Ureter (tissue), 1 donor: ENCODE results near the gene CALR. TPM values are rescaled to one million over a fixed set of nuclear protein-coding genes. Genes with fewer than 3 reads are reported as not detected.

Source experiments
- DNase-seq: peaks from one replicate; pipeline ENCODE4 v3.0.0-alpha.2; 2020; ENCODE audit warnings: low spot score
- total RNA-seq: library from RNA; stranded (reverse); gene quantifications from one replicate; pipeline ENCODE4 v1.2.4, GENCODE V29; 2023
- donor health status: DM: yes; HTN: yes; CAD: no.

Gene CALR
- total RNA-seq, 1 donor from 2014 or later: 643 TPM

GRCh38 chr19:12979974-12980373 lies 41.6 kb downstream of the CALR start:
- DNase-seq: no peak

- no peak for DNase-seq
Observed at GRCh38 chr19:12982648-12983047, 44.2 kb downstream of the CALR start.

GRCh38 chr19:12983091-12983490 lies 44.7 kb downstream of the CALR start:
- DNase-seq: no peak

GRCh38 chr19:12983542-12984142 lies 45.2 kb downstream of the CALR start:
- peak; percentile 78 for DNase-seq

GRCh38 chr19:12984143-12984627 lies 45.8 kb downstream of the CALR start:
- DNase-seq: no peak

- no peak for DNase-seq
Observed at GRCh38 chr19:12984683-12985048, 46.3 kb downstream of the CALR start.

- DNase-seq: peak; percentile 81
Observed at GRCh38 chr19:12985049-12985776, 46.8 kb downstream of the CALR start.

GRCh38 chr19:12986726-12987125 lies 48.3 kb downstream of the CALR start:
- no peak for DNase-seq

GRCh38 chr19:12987190-12987589 lies 48.8 kb downstream of the CALR start:
- DNase-seq: no peak

GRCh38 chr19:12987781-12988180 lies 49.4 kb downstream of the CALR start:
- no peak for DNase-seq

- DNase-seq: no peak
Observed at GRCh38 chr19:12990431-12990830, 52.0 kb downstream of the CALR start.

- no peak for DNase-seq
Observed at GRCh38 chr19:12990853-12991252, 52.4 kb downstream of the CALR start.

GRCh38 chr19:12991296-12991695 lies 52.9 kb downstream of the CALR start:
- no peak for DNase-seq

- DNase-seq: no peak
Observed at GRCh38 chr19:12992729-12993128, 54.3 kb downstream of the CALR start.

- no peak for DNase-seq
Observed at GRCh38 chr19:12993562-12993961, 55.2 kb downstream of the CALR start.

Other genes starting within 250 kb of the CALR start
- gene FBXW9, start 242.0 kb upstream of the CALR start, total RNA-seq: 8.7 TPM
- gene TNPO2, start 214.7 kb upstream of the CALR start, total RNA-seq: 111 TPM
- gene TRIR, start 203.9 kb upstream of the CALR start, total RNA-seq: 132 TPM
- gene GET3, start 201.1 kb upstream of the CALR start, total RNA-seq: 55.6 TPM
- not detected for gene BEST2, start 186.8 kb upstream of the CALR start, total RNA-seq
- 79.0 TPM for gene HOOK2, start 163.1 kb upstream of the CALR start, total RNA-seq
- 191 TPM for gene JUNB, start 147.1 kb upstream of the CALR start, total RNA-seq
- 196 TPM for gene PRDX2, start 136.8 kb upstream of the CALR start, total RNA-seq
- 4.4 TPM for gene THSD8, start 136.5 kb upstream of the CALR start, total RNA-seq
- 8.8 TPM for gene RNASEH2A, start 132.0 kb upstream of the CALR start, total RNA-seq
- gene RTBDN, start 104.0 kb upstream of the CALR start, total RNA-seq: not detected
- 0.36 TPM for gene MAST1, start 100.1 kb upstream of the CALR start, total RNA-seq
- 42.2 TPM for gene DNASE2, start 57.2 kb upstream of the CALR start, total RNA-seq
- not detected for gene KLF1, start 51.4 kb upstream of the CALR start, total RNA-seq
- gene GCDH, start 47.4 kb upstream of the CALR start, total RNA-seq: 35.6 TPM
- gene SYCE2, start 19.3 kb upstream of the CALR start, total RNA-seq: 0.52 TPM
- gene FARSA, start 4.9 kb upstream of the CALR start, total RNA-seq: 60.9 TPM
- 96.5 TPM for gene RAD23A, start 7.3 kb downstream of the CALR start, total RNA-seq
- gene GADD45GIP1, start 18.6 kb downstream of the CALR start, total RNA-seq: 12.4 TPM
- not detected for gene DAND5, start 31.0 kb downstream of the CALR start, total RNA-seq
- gene NFIX, start 56.9 kb downstream of the CALR start, total RNA-seq: 91.7 TPM
- 3.0 TPM for gene LYL1, start 164.2 kb downstream of the CALR start, total RNA-seq
- gene TRMT1, start 178.1 kb downstream of the CALR start, total RNA-seq: 54.6 TPM
- gene NACC1, start 179.7 kb downstream of the CALR start, total RNA-seq: 57.0 TPM
- 37.3 TPM for gene STX10, start 211.8 kb downstream of the CALR start, total RNA-seq
- gene IER2, start 211.8 kb downstream of the CALR start, total RNA-seq: 94.0 TPM